GM23338 (cell line): ENCODE data around the gene TBX2. TPM values are rescaled to one million over a fixed set of nuclear protein-coding genes. Genes with fewer than 3 reads are reported as not detected.

Source experiments
- ATAC-seq: fragments of 200-7000 bp; cut with Tn5 transposase; 3 replicates; pipeline ENCODE4 v1.9.1; 2020
- DNase-seq: peaks from one replicate; pipeline ENCODE4 v3.0.0-alpha.2; 2015; ENCODE audit warnings: low spot score
- H2AFZ ChIP-seq: fragments of 200-600 bp; sonication (generic); 2 replicates; pipeline ENCODE4 v1.8.0; 2016; ENCODE audit warnings: antibody characterized with exemption, mild to moderate bottlenecking, moderate library complexity
- H3F3A ChIP-seq: fragments of 200-600 bp; sonication (generic); replicated peaks from 2 replicates; pipeline ENCODE4 v1.8.0; 2017; ENCODE audit warnings: antibody characterized with exemption, mixed run types, low read depth
- H3K27ac ChIP-seq: fragments of 200-600 bp; sonication (generic); 2 replicates; pipeline ENCODE4 v1.6.1; 2016; ENCODE audit warnings: low read depth
- H3K27me3 ChIP-seq: fragments of 200-600 bp; sonication (generic); 2 replicates; pipeline ENCODE4 v1.8.0; 2016; ENCODE audit warnings: mild to moderate bottlenecking, mixed run types, moderate library complexity; ENCODE audit not compliant: insufficient read depth
- H3K36me3 ChIP-seq: fragments of 200-600 bp; sonication (generic); 2 replicates; pipeline ENCODE4 v1.8.0; 2016; ENCODE audit warnings: mild to moderate bottlenecking; ENCODE audit not compliant: insufficient read depth
- H3K4me1 ChIP-seq: fragments of 200-600 bp; sonication (generic); 2 replicates; pipeline ENCODE4 v1.8.0; 2016; ENCODE audit warnings: mild to moderate bottlenecking, moderate library complexity; ENCODE audit not compliant: insufficient read depth
- H3K4me2 ChIP-seq: fragments of 200-600 bp; sonication (generic); 2 replicates; pipeline ENCODE4 v1.7.1; 2017; ENCODE audit warnings: mixed run types
- H3K4me3 ChIP-seq: fragments of 200-600 bp; sonication (generic); 2 replicates; pipeline ENCODE4 v1.6.1; 2016; ENCODE audit warnings: mixed run types
- H3K79me2 ChIP-seq: fragments of 200-600 bp; sonication (generic); replicated peaks from 2 replicates; pipeline ENCODE4 v1.8.0; 2017; ENCODE audit warnings: mild to moderate bottlenecking; ENCODE audit not compliant: insufficient read depth
- H3K9me2 ChIP-seq: fragments of 200-600 bp; sonication (generic); 2 replicates; pipeline ENCODE4 v1.8.0; 2017; ENCODE audit not compliant: insufficient read depth
- H4K20me1 ChIP-seq: fragments of 200-600 bp; sonication (generic); replicated peaks from 2 replicates; pipeline ENCODE4 v1.8.0; 2017; ENCODE audit warnings: mild to moderate bottlenecking; ENCODE audit not compliant: insufficient read depth
- H3K27ac Mint-ChIP-seq: 2 replicates; pipeline ENCODE4 v1.8.0; 2020; ENCODE audit warnings: inconsistent platforms, mild to moderate bottlenecking, moderate library complexity, mixed read lengths
- H3K27me3 Mint-ChIP-seq: 3 replicates; pipeline ENCODE4 v1.8.0; 2022; ENCODE audit warnings: low read depth, mild to moderate bottlenecking, moderate library complexity, mixed read lengths, inconsistent platforms; ENCODE audit not compliant: insufficient read depth, poor library complexity
- H3K36me3 Mint-ChIP-seq: 3 replicates; pipeline ENCODE4 v1.8.0; 2021; ENCODE audit warnings: low read depth, mild to moderate bottlenecking, inconsistent platforms, moderate library complexity, mixed read lengths
- H3K4me1 Mint-ChIP-seq: 3 replicates; pipeline ENCODE4 v1.8.0; 2020; ENCODE audit warnings: mild to moderate bottlenecking, inconsistent platforms, mixed read lengths
- H3K4me3 Mint-ChIP-seq: 3 replicates; pipeline ENCODE4 v1.8.0; 2021; ENCODE audit warnings: moderate library complexity, mild to moderate bottlenecking, inconsistent platforms, mixed read lengths
- H3K9me3 Mint-ChIP-seq: 3 replicates; pipeline ENCODE4 v1.8.0; 2020; ENCODE audit warnings: moderate library complexity, mild to moderate bottlenecking, inconsistent platforms, mixed read lengths
- CREB1 ChIP-seq: fragments of 250-450 bp; sonication (Bioruptor Pico); IDR thresholded peaks from 2 replicates; pipeline ENCODE4 v1.5.0; 2020; ENCODE audit warnings: low read depth, mild to moderate bottlenecking, moderate library complexity
- EZH2 ChIP-seq: fragments of 200-600 bp; sonication (generic); IDR thresholded peaks from one replicate; pipeline ENCODE4 v1.8.0; 2017; ENCODE audit warnings: antibody characterized with exemption, mild to moderate bottlenecking, low read depth; ENCODE audit not compliant: unreplicated experiment
- EZH2phosphoT487 ChIP-seq: fragments of 200-600 bp; sonication (generic); IDR thresholded peaks from one replicate; pipeline ENCODE4 v1.8.1; 2018; ENCODE audit warnings: antibody characterized with exemption; ENCODE audit not compliant: unreplicated experiment
- NANOG ChIP-seq: IDR thresholded peaks from 2 replicates; pipeline ENCODE4 v1.6.1; 2016; ENCODE audit warnings: antibody characterized with exemption, borderline replicate concordance
- ZNF331 ChIP-seq: fragments of 250-450 bp; sonication (Bioruptor Pico); IDR thresholded peaks from 2 replicates; pipeline ENCODE4 v1.5.0; 2020; ENCODE audit warnings: low read depth, mild to moderate bottlenecking, moderate library complexity
- polyA plus RNA-seq: library from polyadenylated mRNA; unstranded; fragments of >200 nt; fragmentation: Nextera tagmentation; extraction: Ambion mirVana; gene quantifications from 2 replicates; pipeline ENCODE4 v1.2.1, GENCODE V29; 2016
- total RNA-seq: library from RNA; depleted of rRNA; stranded (reverse); fragments of >200 nt; shearing (Covaris generic); gene quantifications from 2 replicates; pipeline ENCODE4 v1.2.3, GENCODE V29; 2014
- TF ChIP-seq, protein P1 (sequence below): fragments of 250-450 bp; sonication (Bioruptor Pico); IDR thresholded peaks from 2 replicates; pipeline ENCODE4 v1.5.0; 2020; ENCODE audit warnings: mild to moderate bottlenecking, moderate library complexity
- TF ChIP-seq, protein P2 (sequence below): IDR thresholded peaks from one replicate; pipeline ENCODE4 v1.6.1; 2018; ENCODE audit warnings: antibody characterized with exemption; ENCODE audit not compliant: unreplicated experiment

Gene TBX2
- total and polyA plus RNA-seq, 2 experiments from 2014 or later, result not detected

DNA sequence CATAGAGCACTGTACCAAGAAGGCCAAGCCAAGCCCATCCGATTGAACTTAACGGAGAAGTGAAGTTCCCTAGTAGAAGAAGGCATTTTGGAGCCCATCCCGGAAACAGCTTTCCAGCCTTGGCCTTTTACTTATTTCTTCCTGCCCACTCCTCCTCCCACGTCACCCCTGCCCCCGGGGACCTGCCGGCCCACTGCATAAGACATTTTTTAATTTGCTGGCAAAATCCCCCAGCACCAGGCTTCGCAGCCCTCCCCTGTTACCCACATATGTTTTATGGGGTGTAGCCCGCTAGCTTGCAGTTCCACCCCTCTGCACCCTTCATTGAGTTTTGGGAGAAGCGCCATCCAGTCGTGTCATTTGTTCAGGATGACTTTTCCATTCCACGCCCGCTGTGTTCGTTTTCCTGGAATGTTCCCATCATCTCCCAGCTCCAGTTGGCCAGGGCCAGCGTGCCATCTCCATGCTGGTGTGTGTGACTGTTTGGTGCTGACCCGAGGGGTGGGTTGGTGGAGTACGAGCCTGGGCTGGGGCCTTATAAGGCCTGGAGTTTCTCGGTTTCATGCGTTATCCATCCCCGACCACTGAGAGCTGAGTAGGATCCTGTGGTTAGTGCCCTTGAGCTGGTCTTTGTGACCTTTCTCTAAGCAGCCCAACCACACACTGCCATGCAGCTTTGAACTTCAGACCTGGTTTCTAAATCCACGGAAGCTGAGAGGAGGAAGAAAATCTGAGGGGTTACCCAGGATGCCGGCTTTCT lies 20.0 kb upstream of the TBX2 start:
- Histone ChIP-seq H3K9me2 (no peaks in the 10 kb centered on the region), H3K4me1 (no peaks in the 10 kb centered on the region), H4K20me1 (no peaks in the 10 kb centered on the region), H3K79me2 (no peaks in the 10 kb centered on the region), H3F3A (no peaks in the 10 kb centered on the region), H3K4me3 (no peak overlapping the region), H3K4me2 (no peak overlapping the region), H2AFZ (no peak overlapping the region), H3K27ac (no peak overlapping the region), H3K36me3 (no peaks in the 10 kb centered on the region), H3K27me3 (no peaks in the 10 kb centered on the region)
- ATAC-seq, result peak; percentile 25; the same call in 2 of the 3 replicates
- TF ChIP-seq, protein P1, sequence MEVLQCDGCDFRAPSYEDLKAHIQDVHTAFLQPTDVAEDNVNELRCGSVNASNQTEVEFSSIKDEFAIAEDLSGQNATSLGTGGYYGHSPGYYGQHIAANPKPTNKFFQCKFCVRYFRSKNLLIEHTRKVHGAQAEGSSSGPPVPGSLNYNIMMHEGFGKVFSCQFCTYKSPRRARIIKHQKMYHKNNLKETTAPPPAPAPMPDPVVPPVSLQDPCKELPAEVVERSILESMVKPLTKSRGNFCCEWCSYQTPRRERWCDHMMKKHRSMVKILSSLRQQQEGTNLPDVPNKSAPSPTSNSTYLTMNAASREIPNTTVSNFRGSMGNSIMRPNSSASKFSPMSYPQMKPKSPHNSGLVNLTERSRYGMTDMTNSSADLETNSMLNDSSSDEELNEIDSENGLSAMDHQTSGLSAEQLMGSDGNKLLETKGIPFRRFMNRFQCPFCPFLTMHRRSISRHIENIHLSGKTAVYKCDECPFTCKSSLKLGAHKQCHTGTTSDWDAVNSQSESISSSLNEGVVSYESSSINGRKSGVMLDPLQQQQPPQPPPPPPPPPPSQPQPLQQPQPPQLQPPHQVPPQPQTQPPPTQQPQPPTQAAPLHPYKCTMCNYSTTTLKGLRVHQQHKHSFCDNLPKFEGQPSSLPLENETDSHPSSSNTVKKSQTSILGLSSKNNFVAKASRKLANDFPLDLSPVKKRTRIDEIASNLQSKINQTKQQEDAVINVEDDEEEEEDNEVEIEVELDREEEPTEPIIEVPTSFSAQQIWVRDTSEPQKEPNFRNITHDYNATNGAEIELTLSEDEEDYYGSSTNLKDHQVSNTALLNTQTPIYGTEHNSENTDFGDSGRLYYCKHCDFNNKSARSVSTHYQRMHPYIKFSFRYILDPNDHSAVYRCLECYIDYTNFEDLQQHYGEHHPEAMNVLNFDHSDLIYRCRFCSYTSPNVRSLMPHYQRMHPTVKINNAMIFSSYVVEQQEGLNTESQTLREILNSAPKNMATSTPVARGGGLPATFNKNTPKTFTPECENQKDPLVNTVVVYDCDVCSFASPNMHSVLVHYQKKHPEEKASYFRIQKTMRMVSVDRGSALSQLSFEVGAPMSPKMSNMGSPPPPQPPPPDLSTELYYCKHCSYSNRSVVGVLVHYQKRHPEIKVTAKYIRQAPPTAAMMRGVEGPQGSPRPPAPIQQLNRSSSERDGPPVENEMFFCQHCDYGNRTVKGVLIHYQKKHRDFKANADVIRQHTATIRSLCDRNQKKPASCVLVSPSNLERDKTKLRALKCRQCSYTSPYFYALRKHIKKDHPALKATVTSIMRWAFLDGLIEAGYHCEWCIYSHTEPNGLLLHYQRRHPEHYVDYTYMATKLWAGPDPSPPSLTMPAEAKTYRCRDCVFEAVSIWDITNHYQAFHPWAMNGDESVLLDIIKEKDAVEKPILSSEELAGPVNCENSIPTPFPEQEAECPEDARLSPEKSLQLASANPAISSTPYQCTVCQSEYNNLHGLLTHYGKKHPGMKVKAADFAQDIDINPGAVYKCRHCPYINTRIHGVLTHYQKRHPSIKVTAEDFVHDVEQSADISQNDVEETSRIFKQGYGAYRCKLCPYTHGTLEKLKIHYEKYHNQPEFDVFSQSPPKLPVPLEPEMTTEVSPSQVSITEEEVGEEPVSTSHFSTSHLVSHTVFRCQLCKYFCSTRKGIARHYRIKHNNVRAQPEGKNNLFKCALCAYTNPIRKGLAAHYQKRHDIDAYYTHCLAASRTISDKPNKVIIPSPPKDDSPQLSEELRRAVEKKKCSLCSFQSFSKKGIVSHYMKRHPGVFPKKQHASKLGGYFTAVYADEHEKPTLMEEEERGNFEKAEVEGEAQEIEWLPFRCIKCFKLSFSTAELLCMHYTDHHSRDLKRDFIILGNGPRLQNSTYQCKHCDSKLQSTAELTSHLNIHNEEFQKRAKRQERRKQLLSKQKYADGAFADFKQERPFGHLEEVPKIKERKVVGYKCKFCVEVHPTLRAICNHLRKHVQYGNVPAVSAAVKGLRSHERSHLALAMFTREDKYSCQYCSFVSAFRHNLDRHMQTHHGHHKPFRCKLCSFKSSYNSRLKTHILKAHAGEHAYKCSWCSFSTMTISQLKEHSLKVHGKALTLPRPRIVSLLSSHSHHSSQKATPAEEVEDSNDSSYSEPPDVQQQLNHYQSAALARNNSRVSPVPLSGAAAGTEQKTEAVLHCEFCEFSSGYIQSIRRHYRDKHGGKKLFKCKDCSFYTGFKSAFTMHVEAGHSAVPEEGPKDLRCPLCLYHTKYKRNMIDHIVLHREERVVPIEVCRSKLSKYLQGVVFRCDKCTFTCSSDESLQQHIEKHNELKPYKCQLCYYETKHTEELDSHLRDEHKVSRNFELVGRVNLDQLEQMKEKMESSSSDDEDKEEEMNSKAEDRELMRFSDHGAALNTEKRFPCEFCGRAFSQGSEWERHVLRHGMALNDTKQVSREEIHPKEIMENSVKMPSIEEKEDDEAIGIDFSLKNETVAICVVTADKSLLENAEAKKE (CRISPR knock-in tag), result no peak
- TF ChIP-seq NANOG (no peak), EZH2 (no peak), CREB1 (CRISPR knock-in tag) (no peak), EZH2phosphoT487 (no peak), ZNF331 (no peak)
- TF ChIP-seq, protein P2, sequence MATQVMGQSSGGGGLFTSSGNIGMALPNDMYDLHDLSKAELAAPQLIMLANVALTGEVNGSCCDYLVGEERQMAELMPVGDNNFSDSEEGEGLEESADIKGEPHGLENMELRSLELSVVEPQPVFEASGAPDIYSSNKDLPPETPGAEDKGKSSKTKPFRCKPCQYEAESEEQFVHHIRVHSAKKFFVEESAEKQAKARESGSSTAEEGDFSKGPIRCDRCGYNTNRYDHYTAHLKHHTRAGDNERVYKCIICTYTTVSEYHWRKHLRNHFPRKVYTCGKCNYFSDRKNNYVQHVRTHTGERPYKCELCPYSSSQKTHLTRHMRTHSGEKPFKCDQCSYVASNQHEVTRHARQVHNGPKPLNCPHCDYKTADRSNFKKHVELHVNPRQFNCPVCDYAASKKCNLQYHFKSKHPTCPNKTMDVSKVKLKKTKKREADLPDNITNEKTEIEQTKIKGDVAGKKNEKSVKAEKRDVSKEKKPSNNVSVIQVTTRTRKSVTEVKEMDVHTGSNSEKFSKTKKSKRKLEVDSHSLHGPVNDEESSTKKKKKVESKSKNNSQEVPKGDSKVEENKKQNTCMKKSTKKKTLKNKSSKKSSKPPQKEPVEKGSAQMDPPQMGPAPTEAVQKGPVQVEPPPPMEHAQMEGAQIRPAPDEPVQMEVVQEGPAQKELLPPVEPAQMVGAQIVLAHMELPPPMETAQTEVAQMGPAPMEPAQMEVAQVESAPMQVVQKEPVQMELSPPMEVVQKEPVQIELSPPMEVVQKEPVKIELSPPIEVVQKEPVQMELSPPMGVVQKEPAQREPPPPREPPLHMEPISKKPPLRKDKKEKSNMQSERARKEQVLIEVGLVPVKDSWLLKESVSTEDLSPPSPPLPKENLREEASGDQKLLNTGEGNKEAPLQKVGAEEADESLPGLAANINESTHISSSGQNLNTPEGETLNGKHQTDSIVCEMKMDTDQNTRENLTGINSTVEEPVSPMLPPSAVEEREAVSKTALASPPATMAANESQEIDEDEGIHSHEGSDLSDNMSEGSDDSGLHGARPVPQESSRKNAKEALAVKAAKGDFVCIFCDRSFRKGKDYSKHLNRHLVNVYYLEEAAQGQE, result no peak
- DNase-seq, result no peak
- Mint-ChIP-seq H3K36me3 (no peaks in the 10 kb centered on the region), H3K27ac (no peak overlapping the region; the same call in 1 of the 2 replicates), H3K4me3 (no peak overlapping the region), H3K27me3 (peaks cover 9% of the 10 kb centered on the region), H3K4me1 (peaks cover 6% of the 10 kb centered on the region), H3K9me3 (no peaks in the 10 kb centered on the region)
